Astrocyte (in vitro differentiated cells and primary cell): Measurements from ENCODE around the gene LSM7. TPM values are rescaled to one million over a fixed set of nuclear protein-coding genes. Genes with fewer than 3 reads are reported as not detected.

Experiments
- DNase-seq: peaks from one replicate; pipeline ENCODE4 v3.0.0-alpha.2; 2010; ENCODE audit warnings: low read depth
- FAIRE-seq: peaks from 2 replicates; lab custom pipeline; 2011; peaks lifted over from hg19 to GRCh38; lab: Jason Lieb, UNC
- H2AFZ ChIP-seq: 2 replicates; pipeline ENCODE4 v1.6.0; 2012; ENCODE audit warnings: low read depth, low read length, inconsistent platforms
- H3K27ac ChIP-seq: 2 replicates; pipeline ENCODE4 v1.5.1; 2011; ENCODE audit warnings: low read depth, low read length, inconsistent platforms
- H3K27me3 ChIP-seq: 2 replicates; pipeline ENCODE4 v1.6.0; 2011; ENCODE audit warnings: low read length, inconsistent platforms; ENCODE audit not compliant: insufficient read depth
- H3K36me3 ChIP-seq: 2 replicates; pipeline ENCODE4 v1.5.1; 2011; ENCODE audit warnings: low read length, inconsistent platforms; ENCODE audit not compliant: insufficient read depth
- H3K4me1 ChIP-seq: 2 replicates; pipeline ENCODE4 v1.5.1; 2011; ENCODE audit warnings: low read length, inconsistent platforms; ENCODE audit not compliant: insufficient read depth
- H3K4me2 ChIP-seq: 2 replicates; pipeline ENCODE4 v1.6.0; 2012; ENCODE audit warnings: low read length, inconsistent platforms
- H3K4me3 ChIP-seq: 2 replicates; pipeline ENCODE4 v1.5.1; 2011; ENCODE audit warnings: low read depth, mild to moderate bottlenecking, low read length, inconsistent platforms; ENCODE audit not compliant: insufficient read depth
- H3K79me2 ChIP-seq: 2 replicates; pipeline ENCODE4 v1.6.0; 2012; ENCODE audit warnings: mild to moderate bottlenecking, low read length, inconsistent platforms; ENCODE audit not compliant: insufficient read depth
- H3K9ac ChIP-seq: 2 replicates; pipeline ENCODE4 v1.6.0; 2012; ENCODE audit warnings: mild to moderate bottlenecking, low read length, inconsistent platforms
- H3K9me3 ChIP-seq: 2 replicates; pipeline ENCODE4 v1.5.1; 2012; ENCODE audit warnings: low read depth, mild to moderate bottlenecking, low read length, inconsistent platforms; ENCODE audit not compliant: insufficient read depth
- H4K20me1 ChIP-seq: 2 replicates; pipeline ENCODE4 v1.6.0; 2012; ENCODE audit warnings: low read length, inconsistent platforms; ENCODE audit not compliant: insufficient read depth
- H3K27ac Mint-ChIP-seq: one replicate; pipeline ENCODE4 v1.8.0; 2021; ENCODE audit warnings: mild to moderate bottlenecking, mixed read lengths; ENCODE audit not compliant: unreplicated experiment
- H3K27me3 Mint-ChIP-seq: one replicate; pipeline ENCODE4 v1.8.0; 2021; ENCODE audit warnings: low read depth, mixed read lengths; ENCODE audit not compliant: unreplicated experiment
- H3K36me3 Mint-ChIP-seq: one replicate; pipeline ENCODE4 v1.8.0; 2021; ENCODE audit warnings: low read depth, mixed read lengths; ENCODE audit not compliant: unreplicated experiment
- H3K4me1 Mint-ChIP-seq: one replicate; pipeline ENCODE4 v1.8.0; 2021; ENCODE audit warnings: low read depth, mixed read lengths; ENCODE audit not compliant: unreplicated experiment
- H3K4me3 Mint-ChIP-seq: one replicate; pipeline ENCODE4 v1.8.0; 2021; ENCODE audit warnings: mild to moderate bottlenecking, moderate library complexity, mixed read lengths; ENCODE audit not compliant: unreplicated experiment
- H3K9me3 Mint-ChIP-seq: one replicate; pipeline ENCODE4 v1.8.0; 2021; ENCODE audit warnings: mild to moderate bottlenecking, mixed read lengths; ENCODE audit not compliant: unreplicated experiment
- CTCF ChIP-seq: IDR thresholded peaks from 2 replicates; pipeline ENCODE4 v1.5.1; 2011; ENCODE audit warnings: low read depth, mild to moderate bottlenecking, inconsistent platforms, low read length, moderate library complexity; ENCODE audit not compliant: insufficient read depth
- EZH2 ChIP-seq: IDR thresholded peaks from 2 replicates; pipeline ENCODE4 v1.6.1; 2012; ENCODE audit warnings: mild to moderate bottlenecking, low read length, inconsistent platforms; ENCODE audit not compliant: insufficient read depth
- total RNA-seq: library from RNA; stranded (reverse); gene quantifications from 2 replicates; pipeline ENCODE4 v1.2.1, GENCODE V29; 2021

LSM7 gene
- total RNA-seq, 1 donor from 2014 or later = 91.4 TPM

- Histone ChIP-seq H3K4me3 (no peak overlapping the region), H3K4me1 (no peaks in the 10 kb centered on the region), H3K9me3 (no peaks in the 10 kb centered on the region), H2AFZ (no peak overlapping the region), H3K27me3 (no peaks in the 10 kb centered on the region), H4K20me1 (peaks cover 4% of the 10 kb centered on the region), H3K4me2 (no peak overlapping the region), H3K79me2 (no peaks in the 10 kb centered on the region), H3K36me3 (peaks cover 7% of the 10 kb centered on the region), H3K9ac (no peak overlapping the region), H3K27ac (no peak overlapping the region)
- no peak for DNase-seq
- Mint-ChIP-seq H3K4me1 (no peaks in the 10 kb centered on the region), H3K27me3 (no peaks in the 10 kb centered on the region), H3K9me3 (no peaks in the 10 kb centered on the region), H3K36me3 (no peaks in the 10 kb centered on the region), H3K27ac (no peak overlapping the region), H3K4me3 (no peak overlapping the region)
- no peak for FAIRE-seq
- TF ChIP-seq CTCF (no peak), EZH2 (no peak)
Measured at GRCh38 chr19:2345794-2346663, 17.6 kb upstream of the LSM7 start.

- H3K4me2 ChIP-seq = no peak overlapping the region
- Mint-ChIP-seq H3K4me3 (no peak overlapping the region), H3K27ac (no peak overlapping the region), H3K27me3 (no peaks in the 10 kb centered on the region), H3K36me3 (no peaks in the 10 kb centered on the region), H3K4me1 (no peaks in the 10 kb centered on the region), H3K9me3 (no peaks in the 10 kb centered on the region)
- no peak overlapping the region for H2AFZ ChIP-seq
- no peaks in the 10 kb centered on the region for H3K27me3 ChIP-seq
- no peak overlapping the region for H3K27ac ChIP-seq
- H4K20me1 ChIP-seq = no peaks in the 10 kb centered on the region
- TF ChIP-seq EZH2 = no peak
- H3K4me1 ChIP-seq = no peaks in the 10 kb centered on the region
- no peak overlapping the region for H3K4me3 ChIP-seq
- no peak for DNase-seq
- H3K36me3 ChIP-seq = peaks cover 7% of the 10 kb centered on the region
- H3K9ac ChIP-seq = no peak overlapping the region
- no peaks in the 10 kb centered on the region for H3K9me3 ChIP-seq
- FAIRE-seq = no peak
- H3K79me2 ChIP-seq = no peaks in the 10 kb centered on the region
Measured at GRCh38 chr19:2345076-2345475, 16.7 kb upstream of the LSM7 start.

DNA sequence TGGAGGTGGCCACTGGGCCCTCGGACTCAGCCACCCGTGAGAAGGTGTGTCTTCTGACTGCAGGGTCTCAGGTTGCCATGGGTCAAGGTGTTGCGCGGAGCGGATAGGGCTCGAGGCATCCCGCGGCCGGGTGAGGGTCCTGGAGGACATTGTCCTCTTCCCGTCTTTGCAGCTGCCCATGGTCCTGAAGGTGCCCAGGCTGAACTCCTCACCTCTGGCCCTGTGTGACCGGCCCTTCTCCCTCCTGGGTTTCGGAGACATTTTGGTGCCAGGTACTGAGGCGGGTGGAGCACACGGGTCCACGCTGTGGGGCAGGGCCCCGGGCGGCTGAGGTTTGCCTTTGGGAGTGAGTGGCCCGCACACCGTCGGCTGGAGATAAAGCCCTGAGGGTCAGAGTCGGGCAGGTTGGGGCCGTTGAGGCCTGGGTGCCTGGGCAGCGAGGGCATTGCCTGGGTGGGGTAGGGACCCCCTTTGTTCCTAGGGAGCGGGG lies 16.0 kb upstream of the LSM7 start:
- DNase-seq (no peak), FAIRE-seq (no peak)
- Mint-ChIP-seq H3K27ac (no peak overlapping the region), H3K4me3 (no peak overlapping the region), H3K4me1 (no peaks in the 10 kb centered on the region), H3K27me3 (no peaks in the 10 kb centered on the region), H3K36me3 (no peaks in the 10 kb centered on the region), H3K9me3 (no peaks in the 10 kb centered on the region)
- H3K79me2 ChIP-seq = no peaks in the 10 kb centered on the region
- H3K9me3 ChIP-seq = no peaks in the 10 kb centered on the region
- no peak overlapping the region for H2AFZ ChIP-seq
- H3K9ac ChIP-seq = no peak overlapping the region
- H3K27ac ChIP-seq = no peak overlapping the region
- no peaks in the 10 kb centered on the region for H4K20me1 ChIP-seq
- H3K4me3 ChIP-seq = no peak overlapping the region
- no peaks in the 10 kb centered on the region for H3K27me3 ChIP-seq
- no peaks in the 10 kb centered on the region for H3K4me1 ChIP-seq
- H3K4me2 ChIP-seq = no peak overlapping the region
- TF ChIP-seq CTCF (no peak), EZH2 (no peak)
- H3K36me3 ChIP-seq = peaks cover 7% of the 10 kb centered on the region
